ENCODE measurements around the gene DCP2.

The DCP2 gene

DNA sequence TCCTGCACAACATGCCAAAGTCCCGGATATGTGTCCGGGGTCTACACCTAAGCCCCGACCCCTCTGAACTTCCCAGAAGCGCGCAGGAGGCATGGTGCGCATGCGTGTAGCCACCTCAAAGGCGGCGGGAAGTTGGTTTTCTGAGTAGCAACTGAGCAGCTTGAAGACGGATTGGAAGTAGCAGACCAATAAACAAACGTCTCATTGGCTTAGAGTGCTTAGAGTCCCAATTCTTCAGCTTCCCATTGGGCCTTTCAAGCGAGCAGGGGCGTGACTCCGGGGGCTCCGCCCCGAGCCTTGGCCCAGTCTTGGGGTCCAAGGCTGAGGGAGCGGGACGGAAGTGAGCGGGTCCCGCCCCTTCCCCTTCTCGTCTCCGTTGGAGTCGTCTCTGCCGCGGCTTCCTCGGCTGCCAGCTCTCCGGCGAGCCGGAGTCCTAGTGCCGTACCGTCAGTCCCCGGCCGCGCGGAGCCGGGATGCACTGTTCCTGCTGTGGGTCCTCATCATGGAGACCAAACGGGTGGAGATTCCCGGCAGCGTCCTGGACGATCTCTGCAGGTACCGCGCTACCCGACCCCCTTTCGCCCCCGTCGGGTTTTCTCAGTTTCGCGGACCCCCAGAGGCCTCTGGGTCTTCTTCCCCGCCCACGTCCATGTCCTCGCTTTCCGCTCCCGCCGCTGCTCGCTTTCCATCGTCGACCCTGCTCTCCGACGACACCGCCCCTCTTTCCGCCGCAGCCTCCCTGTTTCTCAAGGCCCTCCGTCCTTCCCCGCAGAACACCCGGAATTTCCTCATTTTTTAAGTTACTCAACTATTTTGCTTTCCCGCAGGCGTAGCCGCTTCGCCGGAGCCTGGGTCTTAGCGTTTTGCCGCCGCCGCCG is at the start of gene DCP2:
Gene DCP2, plus strand, starts transcription at position 367 of the 878 bp plus-strand sequence. Its CDS starts 136 bp downstream, at position 503.
- DNase-seq (ENCODE audit: low read depth in 2 of 2) = peak; percentile 99 to 100
- peak within 1 kb of the TSS; percentile 86 to 96 for H3K4me3 ChIP-seq (replicated peaks in 1 of 2; ENCODE audit: low read depth in 2 of 2, low read length in 2 of 2)
- TF ChIP-seq, protein P1, sequence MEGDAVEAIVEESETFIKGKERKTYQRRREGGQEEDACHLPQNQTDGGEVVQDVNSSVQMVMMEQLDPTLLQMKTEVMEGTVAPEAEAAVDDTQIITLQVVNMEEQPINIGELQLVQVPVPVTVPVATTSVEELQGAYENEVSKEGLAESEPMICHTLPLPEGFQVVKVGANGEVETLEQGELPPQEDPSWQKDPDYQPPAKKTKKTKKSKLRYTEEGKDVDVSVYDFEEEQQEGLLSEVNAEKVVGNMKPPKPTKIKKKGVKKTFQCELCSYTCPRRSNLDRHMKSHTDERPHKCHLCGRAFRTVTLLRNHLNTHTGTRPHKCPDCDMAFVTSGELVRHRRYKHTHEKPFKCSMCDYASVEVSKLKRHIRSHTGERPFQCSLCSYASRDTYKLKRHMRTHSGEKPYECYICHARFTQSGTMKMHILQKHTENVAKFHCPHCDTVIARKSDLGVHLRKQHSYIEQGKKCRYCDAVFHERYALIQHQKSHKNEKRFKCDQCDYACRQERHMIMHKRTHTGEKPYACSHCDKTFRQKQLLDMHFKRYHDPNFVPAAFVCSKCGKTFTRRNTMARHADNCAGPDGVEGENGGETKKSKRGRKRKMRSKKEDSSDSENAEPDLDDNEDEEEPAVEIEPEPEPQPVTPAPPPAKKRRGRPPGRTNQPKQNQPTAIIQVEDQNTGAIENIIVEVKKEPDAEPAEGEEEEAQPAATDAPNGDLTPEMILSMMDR (IDR thresholded peaks at IDR 0.05; ENCODE audit: low read depth, low read length) = no peak

DNA sequence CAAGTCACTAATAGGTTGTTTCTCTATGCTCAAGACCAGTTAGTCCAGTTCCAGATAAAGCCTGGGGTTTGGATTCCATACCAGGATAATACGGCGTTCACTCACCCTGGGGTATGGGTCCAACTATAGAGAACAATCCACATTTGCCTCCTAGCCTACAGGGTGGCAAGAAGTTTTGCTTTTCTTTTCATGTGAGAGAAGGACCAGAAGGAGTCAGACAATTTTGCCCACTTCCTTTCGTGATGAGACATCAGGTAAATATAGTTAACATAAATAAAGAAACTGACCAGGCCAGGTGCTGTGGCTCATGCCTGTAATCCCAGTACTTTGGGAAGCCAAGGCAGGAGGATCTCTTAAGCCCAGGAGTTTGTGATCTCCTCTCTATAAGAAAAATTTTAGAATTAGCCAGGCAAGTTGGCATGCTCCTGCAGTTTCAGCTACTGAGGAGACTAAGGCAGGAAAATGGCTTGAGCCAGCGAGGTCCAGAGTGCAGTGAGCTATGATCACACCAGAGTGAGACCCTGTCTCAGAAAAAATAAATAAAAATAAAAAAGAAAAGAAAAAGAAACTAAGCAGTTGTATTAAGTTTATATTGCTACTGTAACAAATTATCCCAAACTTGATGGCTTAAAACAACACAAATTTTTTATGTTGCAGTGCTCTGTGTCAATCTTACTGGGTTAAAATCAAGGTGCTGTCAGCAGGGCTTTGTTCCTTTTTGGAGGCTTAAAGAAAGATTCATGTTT is 47.1 kb upstream of the DCP2 start:
- no peak for DNase-seq (ENCODE audit: low read depth in 2 of 2)
- H3K4me3 ChIP-seq (replicated peaks in 1 of 2; ENCODE audit: low read depth in 2 of 2, low read length in 2 of 2) = no peak overlapping the region
- TF ChIP-seq, protein P1 (IDR thresholded peaks at IDR 0.05; ENCODE audit: low read depth, low read length) = no peak

DNA sequence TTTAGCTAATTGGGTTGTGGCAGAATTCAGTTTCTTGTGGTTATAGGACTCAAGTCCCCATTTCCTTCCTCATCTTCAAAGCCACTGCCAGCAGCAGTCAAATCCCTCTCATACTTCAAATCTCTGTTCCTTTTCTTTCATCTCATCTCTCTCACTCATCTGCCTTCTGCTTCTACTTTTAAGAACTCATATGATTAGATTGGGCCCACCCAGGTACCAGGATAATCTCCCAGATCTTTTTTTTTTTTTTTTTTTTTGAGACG is 46.6 kb upstream of the DCP2 start:
- TF ChIP-seq, protein P1 (IDR thresholded peaks at IDR 0.05; ENCODE audit: low read depth, low read length) = no peak
- no peak for DNase-seq (ENCODE audit: low read depth in 2 of 2)
- no peak overlapping the region for H3K4me3 ChIP-seq (replicated peaks in 1 of 2; ENCODE audit: low read depth in 2 of 2, low read length in 2 of 2)

DNA sequence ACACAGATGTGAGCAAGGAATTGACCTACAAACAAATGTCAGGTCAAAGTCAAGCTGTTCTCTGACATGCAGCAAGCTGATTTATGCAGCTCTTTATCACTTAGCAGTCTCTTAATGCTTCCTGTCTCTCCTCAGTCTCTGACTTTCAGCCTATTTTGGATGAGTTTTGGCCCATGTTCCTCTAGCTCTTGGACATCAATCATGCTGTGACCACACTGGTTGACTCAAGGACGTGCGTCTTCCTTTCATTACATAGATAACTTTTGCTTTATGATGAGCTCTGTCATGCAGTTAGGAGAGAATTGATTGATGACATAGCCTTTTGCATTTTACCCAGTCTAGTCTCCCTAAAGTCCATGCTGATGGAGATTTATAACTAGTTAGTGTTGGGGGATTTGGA is 45.1 kb upstream of the DCP2 start:
- TF ChIP-seq, protein P1 (IDR thresholded peaks at IDR 0.05; ENCODE audit: low read depth, low read length) = no peak
- DNase-seq (ENCODE audit: low read depth in 2 of 2) = no peak

DNA sequence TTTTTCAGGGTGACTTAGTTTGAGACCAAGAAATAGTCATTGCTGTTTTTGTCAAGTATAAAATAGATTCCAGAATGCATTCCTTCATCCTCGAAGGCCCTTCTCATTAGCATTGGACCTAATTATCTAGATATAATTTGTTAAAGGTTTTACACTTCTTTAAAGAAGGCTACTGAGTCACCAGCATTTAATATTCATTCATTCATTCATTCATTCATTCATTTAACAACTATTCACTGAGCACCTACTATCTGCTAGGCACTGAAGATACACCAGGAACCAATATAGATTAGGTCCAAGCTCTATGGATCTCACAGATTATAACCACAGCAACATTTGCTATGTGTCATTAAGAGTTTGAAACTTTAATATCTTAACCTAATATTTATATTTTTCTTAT is 43.5 kb upstream of the DCP2 start:
- TF ChIP-seq, protein P1 (IDR thresholded peaks at IDR 0.05; ENCODE audit: low read depth, low read length) = no peak
- no peak for DNase-seq (ENCODE audit: low read depth in 2 of 2)
- H3K4me3 ChIP-seq (replicated peaks in 1 of 2; ENCODE audit: low read depth in 2 of 2, low read length in 2 of 2) = no peak overlapping the region

More for the DNA sequence above, 45.1 kb upstream of the DCP2 start:
- H3K4me3 ChIP-seq (replicated peaks in 1 of 2; ENCODE audit: low read depth in 2 of 2, low read length in 2 of 2) = no peak overlapping the region

DNA sequence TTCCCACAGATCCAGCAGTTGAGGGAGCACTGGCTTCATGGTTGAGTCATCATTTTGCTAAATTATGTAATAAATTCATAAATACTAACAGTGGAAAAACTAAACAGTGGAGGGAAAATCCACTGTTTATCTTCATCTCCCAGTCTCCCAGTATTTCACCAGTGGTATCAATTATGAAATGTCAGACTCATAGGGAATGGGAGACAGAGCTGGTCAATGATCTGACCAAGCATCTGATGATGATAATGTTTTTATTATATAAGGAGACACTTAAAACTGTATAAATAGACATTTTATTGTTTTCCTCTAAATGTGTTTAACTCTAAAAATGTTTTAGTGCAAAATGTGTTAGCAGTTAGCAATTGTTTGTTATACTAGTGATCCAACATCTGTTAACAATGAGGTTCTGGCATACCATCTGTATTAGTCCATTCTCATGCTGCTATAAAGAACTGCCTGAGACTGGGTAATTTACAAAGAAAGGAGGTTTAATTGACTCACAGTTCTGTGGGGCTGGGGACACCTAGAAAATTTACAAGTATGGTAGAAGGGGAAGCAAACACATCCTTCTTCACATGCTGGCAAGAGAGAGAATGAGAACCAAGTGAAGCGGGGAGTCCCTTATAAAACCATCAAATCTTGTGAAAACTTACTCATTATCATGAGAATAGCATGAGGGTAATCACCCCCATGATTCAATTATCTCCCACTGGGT is 42.8 kb upstream of the DCP2 start:
- TF ChIP-seq, protein P1 (IDR thresholded peaks at IDR 0.05; ENCODE audit: low read depth, low read length) = no peak
- no peak overlapping the region for H3K4me3 ChIP-seq (replicated peaks in 1 of 2; ENCODE audit: low read depth in 2 of 2, low read length in 2 of 2)
- peak in 1 of 2 donors; percentile 50 for DNase-seq (ENCODE audit: low read depth in 2 of 2)
